ENCODE measurements around the gene MPZL2. TPM values are rescaled to one million over a fixed set of nuclear protein-coding genes. Genes with fewer than 3 reads are reported as not detected.
"Not testable (repeated sequence)": the region's sequence is repeated elsewhere in the genome, so short reads cannot be mapped to it uniquely, and the experiment has no call there.

MPZL2 gene
- polyA plus RNA-seq (2013, experiment 1 of 4): 1.1 TPM
- polyA plus RNA-seq (2013, experiment 2 of 4): 1.4 TPM
- polyA plus RNA-seq (2013, experiment 3 of 4): 0.91 TPM
- 0.45 TPM for polyA plus RNA-seq (2013, experiment 4 of 4)

DNA sequence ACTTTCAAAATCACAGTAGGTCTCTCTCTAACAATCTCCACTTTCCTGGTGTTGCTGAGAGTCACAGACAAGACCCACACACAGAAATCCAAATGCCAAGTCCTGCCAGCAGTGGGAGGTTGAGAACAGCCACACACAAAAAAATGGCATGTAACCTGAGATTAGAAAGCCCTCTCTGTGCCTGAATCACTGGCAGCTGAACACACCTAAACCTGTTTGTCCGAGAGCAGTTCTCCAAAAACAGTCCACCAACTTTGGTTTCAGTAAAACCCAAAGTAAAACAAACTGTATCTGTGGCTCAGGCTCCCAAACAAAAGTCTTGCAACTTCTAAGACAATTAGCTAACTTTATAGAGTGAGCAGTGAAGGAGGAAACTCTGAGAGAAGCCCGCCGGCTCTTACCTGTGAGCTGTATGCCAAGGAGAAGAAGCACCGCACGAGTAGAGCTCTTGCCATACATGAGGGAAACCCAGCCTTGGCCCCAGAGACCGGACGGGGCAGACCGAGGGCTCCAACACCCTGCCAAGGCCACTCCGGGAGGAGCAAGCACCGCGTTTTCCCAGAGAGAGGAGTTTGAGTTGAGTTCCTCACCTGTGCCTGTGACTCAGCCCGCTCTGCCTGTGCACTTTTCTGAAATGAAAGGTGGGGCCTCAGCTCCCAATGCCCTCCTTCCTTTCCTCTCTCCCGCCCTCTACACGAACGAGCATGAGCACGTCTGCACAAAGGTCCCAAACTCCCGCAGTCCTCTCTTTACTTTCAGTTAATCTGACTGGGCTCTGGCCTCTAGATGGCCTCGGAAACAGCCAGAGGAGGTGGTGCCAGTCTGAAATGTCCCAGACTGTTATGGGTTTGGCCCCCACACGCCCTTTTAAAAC, at the start of gene MPZL2:
Gene MPZL2, minus strand, starts transcription at position 603 of the 874 bp plus-strand sequence. Its CDS starts 144 bp downstream, at position 459.
- H3K27ac ChIP-seq (ENCODE audit: insufficient read depth, low read depth, low read length, poor library complexity, severe bottlenecking): no peak within 1 kb of the TSS
- 18 to 23% methylated on average over 19 of the region's 19 CpGs for WGBS, 2 experiments
- H3K9me3 ChIP-seq (ENCODE audit: control insufficient read depth, low read length): no peaks in the 10 kb centered on the region
- peak within 1 kb of the TSS; percentile 8 for H3K4me3 ChIP-seq (ENCODE audit: insufficient read depth, low read depth, low read length)
- H3K36me3 ChIP-seq (ENCODE audit: control insufficient read depth, insufficient read depth, low read length): no peaks in the 10 kb centered on the region
- H3K4me1 ChIP-seq (ENCODE audit: control insufficient read depth, insufficient read depth, low read length): peaks cover 10% of the 10 kb centered on the region
- H3K27me3 ChIP-seq (ENCODE audit: control insufficient read depth, insufficient read depth, low read length, poor library complexity, severe bottlenecking): peaks cover 69% of the 10 kb centered on the region

GRCh38 chr11:118313242-118313641, 49.1 kb upstream of the MPZL2 start:
- no peaks in the 10 kb centered on the region for H3K27me3 ChIP-seq (ENCODE audit: control insufficient read depth, insufficient read depth, low read length, poor library complexity, severe bottlenecking)
- no peaks in the 10 kb centered on the region for H3K36me3 ChIP-seq (ENCODE audit: control insufficient read depth, insufficient read depth, low read length)
- no peak overlapping the region for H3K27ac ChIP-seq (ENCODE audit: insufficient read depth, low read depth, low read length, poor library complexity, severe bottlenecking)
- no peaks in the 10 kb centered on the region for H3K9me3 ChIP-seq (ENCODE audit: control insufficient read depth, low read length)
- WGBS, 2 experiments: 86 to 94% methylated on average over 2 to 4 of the region's 4 CpGs
- H3K4me3 ChIP-seq (ENCODE audit: insufficient read depth, low read depth, low read length): no peak overlapping the region
- peaks cover 19% of the 10 kb centered on the region for H3K4me1 ChIP-seq (ENCODE audit: control insufficient read depth, insufficient read depth, low read length)

- Histone ChIP-seq H3K9me3 (ENCODE audit: control insufficient read depth, low read length) (no peaks in the 10 kb centered on the region), H3K27me3 (ENCODE audit: control insufficient read depth, insufficient read depth, low read length, poor library complexity, severe bottlenecking) (no peaks in the 10 kb centered on the region), H3K27ac (ENCODE audit: insufficient read depth, low read depth, low read length, poor library complexity, severe bottlenecking) (no peak overlapping the region), H3K4me1 (ENCODE audit: control insufficient read depth, insufficient read depth, low read length) (peaks cover 19% of the 10 kb centered on the region), H3K4me3 (ENCODE audit: insufficient read depth, low read depth, low read length) (no peak overlapping the region), H3K36me3 (ENCODE audit: control insufficient read depth, insufficient read depth, low read length) (no peaks in the 10 kb centered on the region)
- 88 to 94% methylated on average over 2 of the region's 2 CpGs for WGBS, 2 experiments
Measured at GRCh38 chr11:118312328-118312727, 48.2 kb upstream of the MPZL2 start.

- Histone ChIP-seq H3K27me3 (ENCODE audit: control insufficient read depth, insufficient read depth, low read length, poor library complexity, severe bottlenecking) (no peaks in the 10 kb centered on the region), H3K4me3 (ENCODE audit: insufficient read depth, low read depth, low read length) (no peak overlapping the region), H3K27ac (ENCODE audit: insufficient read depth, low read depth, low read length, poor library complexity, severe bottlenecking) (no peak overlapping the region), H3K9me3 (ENCODE audit: control insufficient read depth, low read length) (no peaks in the 10 kb centered on the region), H3K36me3 (ENCODE audit: control insufficient read depth, insufficient read depth, low read length) (no peaks in the 10 kb centered on the region), H3K4me1 (ENCODE audit: control insufficient read depth, insufficient read depth, low read length) (peaks cover 15% of the 10 kb centered on the region)
- WGBS, 2 experiments: 87 to 93% methylated on average over 3 to 4 of the region's 4 CpGs
Measured at GRCh38 chr11:118311518-118311917, 47.4 kb upstream of the MPZL2 start.

GRCh38 chr11:118310781-118311485, 46.8 kb upstream of the MPZL2 start:
- H3K27ac ChIP-seq (ENCODE audit: insufficient read depth, low read depth, low read length, poor library complexity, severe bottlenecking): no peak overlapping the region
- no peaks in the 10 kb centered on the region for H3K36me3 ChIP-seq (ENCODE audit: control insufficient read depth, insufficient read depth, low read length)
- H3K27me3 ChIP-seq (ENCODE audit: control insufficient read depth, insufficient read depth, low read length, poor library complexity, severe bottlenecking): no peaks in the 10 kb centered on the region
- 80 to 100% methylated on average over 1 to 2 of the region's 3 CpGs for WGBS, 2 experiments
- H3K4me3 ChIP-seq (ENCODE audit: insufficient read depth, low read depth, low read length): no peak overlapping the region
- H3K4me1 ChIP-seq (ENCODE audit: control insufficient read depth, insufficient read depth, low read length): peaks cover 9% of the 10 kb centered on the region
- H3K9me3 ChIP-seq (ENCODE audit: control insufficient read depth, low read length): no peaks in the 10 kb centered on the region

DNA sequence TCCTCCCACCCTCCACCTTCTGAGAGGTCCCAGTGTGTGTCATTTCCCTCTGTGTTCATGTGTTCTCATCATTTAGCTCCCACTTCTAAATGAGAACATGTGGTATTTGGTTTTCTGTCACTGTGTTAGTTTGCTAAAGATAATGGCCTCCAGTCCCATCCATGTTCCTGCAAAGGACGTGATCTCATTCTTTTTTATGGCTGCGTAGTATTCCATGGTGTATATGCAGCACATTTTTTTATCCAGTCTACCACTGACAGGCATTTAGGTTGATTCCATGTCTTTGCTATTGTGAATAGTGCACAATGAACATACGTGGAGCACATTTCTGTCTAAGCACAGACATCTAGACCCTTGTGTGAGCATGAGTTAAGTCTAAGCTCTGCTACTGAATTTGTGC, 46.2 kb upstream of the MPZL2 start:
- WGBS, 2 experiments: 95 to 97% methylated on average over 3 of the region's 3 CpGs

GRCh38 chr11:118308995-118309528, 45.0 kb upstream of the MPZL2 start:
- 84 to 93% methylated on average over 5 of the region's 5 CpGs for WGBS, 2 experiments

More for the DNA sequence above, 46.2 kb upstream of the MPZL2 start:
- peaks cover 6% of the 10 kb centered on the region for H3K4me1 ChIP-seq (ENCODE audit: control insufficient read depth, insufficient read depth, low read length)
- H3K36me3 ChIP-seq (ENCODE audit: control insufficient read depth, insufficient read depth, low read length): no peaks in the 10 kb centered on the region
- H3K27me3 ChIP-seq (ENCODE audit: control insufficient read depth, insufficient read depth, low read length, poor library complexity, severe bottlenecking): no peaks in the 10 kb centered on the region
- H3K4me3 ChIP-seq (ENCODE audit: insufficient read depth, low read depth, low read length): no peak overlapping the region
- H3K27ac ChIP-seq (ENCODE audit: insufficient read depth, low read depth, low read length, poor library complexity, severe bottlenecking): no peak overlapping the region
- no peaks in the 10 kb centered on the region for H3K9me3 ChIP-seq (ENCODE audit: control insufficient read depth, low read length)

GRCh38 chr11:118306556-118306955, 42.5 kb upstream of the MPZL2 start:
- H3K4me1 ChIP-seq (ENCODE audit: control insufficient read depth, insufficient read depth, low read length): no peaks in the 10 kb centered on the region
- H3K27me3 ChIP-seq (ENCODE audit: control insufficient read depth, insufficient read depth, low read length, poor library complexity, severe bottlenecking): no peaks in the 10 kb centered on the region
- WGBS, 2 experiments: 89 to 97% methylated on average over 2 of the region's 2 CpGs
- no peak overlapping the region for H3K4me3 ChIP-seq (ENCODE audit: insufficient read depth, low read depth, low read length)
- H3K36me3 ChIP-seq (ENCODE audit: control insufficient read depth, insufficient read depth, low read length): no peaks in the 10 kb centered on the region
- H3K27ac ChIP-seq (ENCODE audit: insufficient read depth, low read depth, low read length, poor library complexity, severe bottlenecking): no peak overlapping the region
- no peaks in the 10 kb centered on the region for H3K9me3 ChIP-seq (ENCODE audit: control insufficient read depth, low read length)

More at GRCh38 chr11:118308995-118309528, 45.0 kb upstream of the MPZL2 start:
- H3K9me3 ChIP-seq (ENCODE audit: control insufficient read depth, low read length); H3K36me3 ChIP-seq (ENCODE audit: control insufficient read depth, insufficient read depth, low read length); H3K27ac ChIP-seq (ENCODE audit: insufficient read depth, low read depth, low read length, poor library complexity, severe bottlenecking); H3K4me1 ChIP-seq (ENCODE audit: control insufficient read depth, insufficient read depth, low read length); H3K27me3 ChIP-seq (ENCODE audit: control insufficient read depth, insufficient read depth, low read length, poor library complexity, severe bottlenecking); H3K4me3 ChIP-seq (ENCODE audit: insufficient read depth, low read depth, low read length): not testable (repeated sequence)

GRCh38 chr11:118305726-118306125, 41.6 kb upstream of the MPZL2 start:
- Histone ChIP-seq H3K27me3 (ENCODE audit: control insufficient read depth, insufficient read depth, low read length, poor library complexity, severe bottlenecking) (no peaks in the 10 kb centered on the region), H3K27ac (ENCODE audit: insufficient read depth, low read depth, low read length, poor library complexity, severe bottlenecking) (no peak overlapping the region), H3K9me3 (ENCODE audit: control insufficient read depth, low read length) (no peaks in the 10 kb centered on the region), H3K4me3 (ENCODE audit: insufficient read depth, low read depth, low read length) (no peak overlapping the region), H3K36me3 (ENCODE audit: control insufficient read depth, insufficient read depth, low read length) (no peaks in the 10 kb centered on the region), H3K4me1 (ENCODE audit: control insufficient read depth, insufficient read depth, low read length) (no peaks in the 10 kb centered on the region)
- WGBS, 2 experiments: 79% methylated on average over 8 of the region's 8 CpGs
